Common myeloid progenitor, CD34-positive (primary cell): Measurements from ENCODE around the gene KRTAP9-8. TPM values are rescaled to one million over a fixed set of nuclear protein-coding genes. Genes with fewer than 3 reads are reported as not detected.
"Not testable (repeated sequence)": the region's sequence is repeated elsewhere in the genome, so short reads cannot be mapped to it uniquely, and the experiment has no call there.

ENCODE experiments used
- CTCF ChIA-PET: fragments of 350-600 bp; sonication (Branson Sonifier 250); formaldehyde crosslinking; loops from one replicate; lab custom pipeline; 2021; ENCODE audit warnings: antibody characterized with exemption; lab: Charles Lee
- POLR2A ChIA-PET: fragments of 350-600 bp; sonication (Branson Sonifier 250); formaldehyde crosslinking; loops from one replicate; lab custom pipeline; 2021; ENCODE audit warnings: antibody characterized with exemption; lab: Charles Lee
- DNase-seq, 3 donors: peaks; one replicate each; pipeline versions ENCODE4 v3.0.0 to v3.0.0-alpha.2; 2013
- H3K27ac ChIP-seq, 2 experiments: 1 replicate in 1 of 2; 2 replicates in 1 of 2; pipeline ENCODE4 v1.7.0; 2013; ENCODE audit warnings: inconsistent platforms in 2 of 2, low read length in 2 of 2, mild to moderate bottlenecking in 2 of 2, low read depth in 1 of 2, moderate library complexity in 1 of 2; ENCODE audit not compliant: severe bottlenecking in 2 of 2, insufficient read depth in 1 of 2, poor library complexity in 1 of 2
- H3K27me3 ChIP-seq, 5 experiments: replicated peaks in 2 of 5; 1 replicate in 3 of 5; 2 replicates in 2 of 5; pipeline versions ENCODE4 v1.6.1 to v1.7.0; 2013; ENCODE audit warnings: low read length in 4 of 5, mild to moderate bottlenecking in 2 of 5, moderate library complexity in 2 of 5, inconsistent platforms in 1 of 5; ENCODE audit not compliant: insufficient read depth in 5 of 5, control insufficient read depth in 4 of 5
- H3K36me3 ChIP-seq, 4 experiments: 1 replicate in 2 of 4; 2 replicates in 2 of 4; pipeline versions ENCODE4 v1.6.1 to v1.7.0; 2013; ENCODE audit warnings: low read length in 3 of 4, control low read depth in 1 of 4, mild to moderate bottlenecking in 1 of 4; ENCODE audit not compliant: control insufficient read depth in 4 of 4, insufficient read depth in 4 of 4
- H3K4me1 ChIP-seq, 4 experiments: 1 replicate in 3 of 4; 2 replicates in 1 of 4; pipeline versions ENCODE4 v1.6.1 to v1.7.1; 2013; ENCODE audit warnings: low read length in 3 of 4, mild to moderate bottlenecking in 3 of 4, control low read depth in 1 of 4, inconsistent platforms in 1 of 4, moderate library complexity in 1 of 4; ENCODE audit not compliant: control insufficient read depth in 4 of 4, insufficient read depth in 4 of 4; ENCODE audit errors: control extremely low read depth in 1 of 4
- H3K4me3 ChIP-seq, 7 experiments: 1 replicate in 4 of 7; 2 replicates in 3 of 7; pipeline versions ENCODE4 v1.5.1 to v1.7.0; 2013; ENCODE audit warnings: mild to moderate bottlenecking in 7 of 7, low read length in 6 of 7, moderate library complexity in 6 of 7, inconsistent platforms in 2 of 7, low read depth in 2 of 7, control low read depth in 1 of 7; ENCODE audit not compliant: insufficient read depth in 4 of 7, control insufficient read depth in 1 of 7; ENCODE audit errors: extremely low read depth in 1 of 7
- H3K9me3 ChIP-seq, 5 experiments: 1 replicate in 4 of 5; 2 replicates in 1 of 5; pipeline versions ENCODE4 v1.6.1 to v1.7.1; 2013; ENCODE audit warnings: low read length in 4 of 5, mild to moderate bottlenecking in 2 of 5, inconsistent platforms in 1 of 5, low read depth in 1 of 5, moderate library complexity in 1 of 5; ENCODE audit not compliant: control insufficient read depth in 4 of 5, insufficient read depth in 2 of 5; ENCODE audit errors: control extremely low read depth in 1 of 5
- WGBS: methylation state at CpG from one replicate; pipeline ENCODE4 v1.1.5; 2013; ENCODE audit not compliant: insufficient coverage; 5-methylcytosine and 5-hydroxymethylcytosine counted together
- polyA plus RNA-seq: library from polyadenylated mRNA; unstranded; fragments of 120-200 nt; gene quantifications from one replicate; pipeline ENCODE4 v1.2.1, GENCODE V29; 2013

Gene KRTAP9-8
- not detected for polyA plus RNA-seq

GRCh38 chr17:41237949-41238437 lies at the start of gene KRTAP9-8:
Gene KRTAP9-8 (plus strand): TSS chr17:41237999. CDS start chr17:41238052, 53 bp downstream.
- H3K4me1 ChIP-seq, DNase-seq, H3K27ac ChIP-seq, H3K9me3 ChIP-seq, CTCF ChIA-PET, H3K4me3 ChIP-seq, H3K36me3 ChIP-seq, H3K27me3 ChIP-seq, POLR2A ChIA-PET: not testable (repeated sequence)
- no CpG with 5 or more reads among the region's 3 CpGs for WGBS

DNA sequence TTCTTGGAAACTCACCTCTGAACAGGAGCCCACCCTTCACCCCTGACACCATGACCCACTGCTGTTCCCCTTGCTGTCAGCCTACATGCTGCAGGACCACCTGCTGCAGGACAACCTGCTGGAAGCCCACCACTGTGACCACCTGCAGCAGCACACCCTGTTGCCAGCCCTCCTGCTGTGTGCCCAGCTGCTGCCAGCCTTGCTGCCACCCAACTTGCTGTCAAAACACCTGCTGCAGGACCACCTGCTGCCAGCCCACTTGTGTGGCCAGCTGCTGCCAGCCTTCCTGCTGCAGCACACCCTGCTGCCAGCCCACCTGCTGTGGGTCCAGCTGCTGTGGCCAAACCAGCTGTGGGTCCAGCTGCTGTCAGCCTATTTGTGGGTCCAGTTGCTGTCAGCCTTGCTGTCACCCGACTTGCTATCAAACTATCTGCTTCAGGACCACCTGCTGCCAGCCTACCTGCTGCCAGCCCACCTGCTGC lies 47.9 kb upstream of the KRTAP9-8 start, which contains the start of gene KRTAP9-1:
Gene KRTAP9-1 (plus strand): TSS at position 51 of the 482 bp plus-strand sequence. CDS start 0 bp downstream, at position 51.
- H3K9me3 ChIP-seq, POLR2A ChIA-PET, CTCF ChIA-PET, H3K27ac ChIP-seq, DNase-seq, H3K4me1 ChIP-seq, H3K27me3 ChIP-seq, H3K36me3 ChIP-seq, H3K4me3 ChIP-seq: not testable (repeated sequence)
- WGBS, result 89% methylated on average over 1 of the region's 1 CpG

GRCh38 chr17:41190328-41190727 lies 47.5 kb upstream of the KRTAP9-8 start:
- no peaks in the 10 kb centered on the region for H3K4me1 ChIP-seq
- H3K27me3 ChIP-seq, result peaks cover 0 to 4% (median 2%) of the 10 kb centered on the region in 5 experiments
- no peaks in the 10 kb centered on the region for H3K9me3 ChIP-seq
- DNase-seq, result no peak
- H3K4me3 ChIP-seq, result no peak overlapping the region
- WGBS, result 76% methylated on average over 3 of the region's 3 CpGs
- ChIA-PET POLR2A (no interaction called here), CTCF (no interaction called here)
- no peaks in the 10 kb centered on the region for H3K36me3 ChIP-seq
- H3K27ac ChIP-seq, result no peak overlapping the region

DNA sequence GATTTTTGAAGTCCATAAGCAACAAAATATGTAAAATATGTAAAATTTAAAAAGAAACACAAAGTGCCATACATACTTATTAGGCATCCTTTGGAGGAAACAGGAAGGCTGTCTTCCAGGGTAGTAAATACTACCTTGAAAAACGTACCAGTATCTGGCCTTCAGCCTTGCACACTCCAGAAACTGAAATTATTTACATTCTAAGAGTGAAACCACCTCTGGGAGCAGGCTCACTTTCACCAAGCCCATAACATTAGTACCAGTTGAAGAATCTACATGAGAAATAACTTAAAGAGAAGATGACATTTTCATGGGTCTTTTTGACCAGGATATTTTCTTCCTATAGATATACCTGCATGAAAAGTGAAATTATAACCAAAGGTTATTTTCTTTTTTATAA lies 41.7 kb upstream of the KRTAP9-8 start:
- ChIA-PET CTCF (no interaction called here), POLR2A (no interaction called here)
- no CpG with 5 or more reads among the region's 1 CpG for WGBS
- Histone ChIP-seq H3K4me1 (no peaks in the 10 kb centered on the region), H3K9me3 (peaks cover 0 to 2% (median 0%) of the 10 kb centered on the region in 5 experiments), H3K27me3 (no peaks in the 10 kb centered on the region), H3K36me3 (no peaks in the 10 kb centered on the region), H3K4me3 (no peak overlapping the region), H3K27ac (no peak overlapping the region)
- DNase-seq, result no peak

- H3K4me1 ChIP-seq, result no peaks in the 10 kb centered on the region
- DNase-seq, result no peak
- no peaks in the 10 kb centered on the region for H3K36me3 ChIP-seq
- peaks cover 0 to 2% (median 0%) of the 10 kb centered on the region in 5 experiments for H3K9me3 ChIP-seq
- no peak overlapping the region for H3K4me3 ChIP-seq
- POLR2A ChIA-PET, result no interaction called here
- H3K27ac ChIP-seq, result no peak overlapping the region
- 94% methylated on average over 3 of the region's 5 CpGs for WGBS
- H3K27me3 ChIP-seq, result no peaks in the 10 kb centered on the region
- CTCF ChIA-PET, result no interaction called here
Observed at GRCh38 chr17:41199421-41200078, 38.2 kb upstream of the KRTAP9-8 start.

DNA sequence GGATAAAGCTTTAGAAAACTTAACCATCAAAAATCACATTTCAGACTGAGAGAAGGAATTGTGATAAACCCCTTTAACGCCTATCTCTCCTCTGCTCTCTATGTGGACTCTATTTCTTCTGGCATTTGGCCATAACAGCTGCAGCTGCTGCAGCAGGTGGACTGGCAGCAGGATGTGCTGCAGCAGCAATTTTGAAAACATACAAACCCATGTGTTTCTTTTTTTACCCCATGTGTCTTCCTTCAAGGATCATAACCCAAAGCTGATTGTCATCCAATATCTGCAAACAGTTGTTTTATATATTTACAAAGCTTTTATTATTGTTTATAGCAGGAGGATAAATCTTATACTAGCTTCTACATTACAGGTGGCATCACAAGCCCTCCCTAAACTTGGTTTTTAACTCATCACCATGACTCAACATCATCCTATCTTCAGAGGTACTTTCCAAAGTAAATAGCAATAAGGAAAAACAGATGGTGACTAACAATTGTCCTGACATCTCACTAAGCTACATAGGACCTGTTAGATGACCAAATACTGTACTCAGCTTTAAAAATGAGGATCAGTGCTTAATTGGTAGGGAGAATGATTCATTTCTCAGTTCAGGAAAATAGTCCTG lies 25.8 kb upstream of the KRTAP9-8 start:
- Histone ChIP-seq H3K4me1 (no peaks in the 10 kb centered on the region), H3K9me3 (peaks cover 0 to 1% (median 0%) of the 10 kb centered on the region in 5 experiments), H3K36me3 (no peaks in the 10 kb centered on the region), H3K27me3 (peaks cover 0 to 5% (median 0%) of the 10 kb centered on the region in 5 experiments), H3K27ac (no peak overlapping the region), H3K4me3 (no peak overlapping the region)
- 100% methylated on average over 1 of the region's 1 CpG for WGBS
- peak in 1 of 3 donors; percentile 6 for DNase-seq
- POLR2A ChIA-PET, result no interaction called here
- CTCF ChIA-PET, result no interaction called here
